ENCODE data around the gene ITSN2. TPM values are rescaled to one million over a fixed set of nuclear protein-coding genes. Genes with fewer than 3 reads are reported as not detected.

ITSN2 gene
- polyA plus RNA-seq, 3 donors, result 26.0 to 91.1 (median 40.4) TPM

- H4K20me1 ChIP-seq (ENCODE audit: insufficient read depth, low read length), result peaks cover 22% of the 10 kb centered on the region
- H3K27ac ChIP-seq (ENCODE audit: low read depth in 1 of 2, low read length in 2 of 2), result no peak overlapping the region
- no peak overlapping the region for H3K4me3 ChIP-seq (replicated peaks in 1 of 3; ENCODE audit: low read depth in 2 of 3, low read length in 3 of 3)
- H2AFZ ChIP-seq (ENCODE audit: insufficient read depth, low read depth, low read length, poor library complexity, severe bottlenecking), result no peak overlapping the region
- TF ChIP-seq CTCF (IDR thresholded peaks at IDR 0.05), result no peak
- H3K36me3 Mint-ChIP-seq, result peaks cover 73 to 83% of the 10 kb centered on the region in 2 donors
- H3K79me2 ChIP-seq (ENCODE audit: insufficient read depth, low read length), result no peaks in the 10 kb centered on the region
- H3K9me3 Mint-ChIP-seq, result no peaks in the 10 kb centered on the region
- no peak overlapping the region for H3K4me2 ChIP-seq (replicated peaks; ENCODE audit: extremely low read depth, low read length, poor library complexity, severe bottlenecking)
- H3K4me1 Mint-ChIP-seq, result no peaks in the 10 kb centered on the region
- WGBS (ENCODE audit: insufficient coverage), result 100% methylated on average over 1 of the region's 1 CpG
- peaks cover 90 to 95% of the 10 kb centered on the region in 2 donors for H3K36me3 ChIP-seq (replicated peaks in 1 of 2; ENCODE audit: control insufficient read depth in 1 of 2, insufficient read depth in 2 of 2, low read length in 2 of 2)
- H3K27me3 ChIP-seq (ENCODE audit: control insufficient read depth in 2 of 2, insufficient read depth in 2 of 2, low read length in 2 of 2), result no peaks in the 10 kb centered on the region
- H3K27me3 Mint-ChIP-seq (ENCODE audit: low read depth in 3 of 3), result no peaks in the 10 kb centered on the region
- H3K4me3 Mint-ChIP-seq, result no peak overlapping the region
- H3K9me3 ChIP-seq (replicated peaks in 1 of 2; ENCODE audit: control insufficient read depth in 1 of 2, insufficient read depth in 1 of 2, low read length in 2 of 2), result no peaks in the 10 kb centered on the region
- H3K27ac Mint-ChIP-seq, result peak overlapping the region in 1 of 7 donors; percentile 28
- DNase-seq, result no peak
- no peak overlapping the region for H3K9ac ChIP-seq (ENCODE audit: insufficient read depth, low read length, poor library complexity, severe bottlenecking)
- intact Hi-C loops (cut with micrococcal nuclease), result no loop called here
- H3K4me1 ChIP-seq (ENCODE audit: control insufficient read depth in 1 of 2, insufficient read depth in 2 of 2, low read length in 2 of 2), result no peaks in the 10 kb centered on the region
Measured at GRCh38 chr2:24247164-24247563, 113.2 kb downstream of the ITSN2 start.

- no peak for DNase-seq
- no peak overlapping the region for H3K4me3 Mint-ChIP-seq
- WGBS (ENCODE audit: insufficient coverage), result 100% methylated on average over 1 of the region's 4 CpGs
- no peak overlapping the region for H2AFZ ChIP-seq (ENCODE audit: insufficient read depth, low read depth, low read length, poor library complexity, severe bottlenecking)
- H3K4me2 ChIP-seq (replicated peaks; ENCODE audit: extremely low read depth, low read length, poor library complexity, severe bottlenecking), result no peak overlapping the region
- no peak for TF ChIP-seq CTCF (IDR thresholded peaks at IDR 0.05)
- no peaks in the 10 kb centered on the region for H3K9me3 Mint-ChIP-seq
- peaks cover 78 to 88% of the 10 kb centered on the region in 2 donors for H3K36me3 Mint-ChIP-seq
- H3K9me3 ChIP-seq (replicated peaks in 1 of 2; ENCODE audit: control insufficient read depth in 1 of 2, insufficient read depth in 1 of 2, low read length in 2 of 2), result no peaks in the 10 kb centered on the region
- intact Hi-C loops (cut with micrococcal nuclease), result no loop called here
- no peaks in the 10 kb centered on the region for H3K79me2 ChIP-seq (ENCODE audit: insufficient read depth, low read length)
- H4K20me1 ChIP-seq (ENCODE audit: insufficient read depth, low read length), result peaks cover 22% of the 10 kb centered on the region
- no peak overlapping the region for H3K4me3 ChIP-seq (replicated peaks in 1 of 3; ENCODE audit: low read depth in 2 of 3, low read length in 3 of 3)
- H3K27ac Mint-ChIP-seq, result no peak overlapping the region
- no peaks in the 10 kb centered on the region for H3K4me1 ChIP-seq (ENCODE audit: control insufficient read depth in 1 of 2, insufficient read depth in 2 of 2, low read length in 2 of 2)
- no peak overlapping the region for H3K9ac ChIP-seq (ENCODE audit: insufficient read depth, low read length, poor library complexity, severe bottlenecking)
- H3K27ac ChIP-seq (ENCODE audit: low read depth in 1 of 2, low read length in 2 of 2), result no peak overlapping the region
- no peaks in the 10 kb centered on the region for H3K27me3 Mint-ChIP-seq (ENCODE audit: low read depth in 3 of 3)
- no peaks in the 10 kb centered on the region for H3K4me1 Mint-ChIP-seq
- H3K36me3 ChIP-seq (replicated peaks in 1 of 2; ENCODE audit: control insufficient read depth in 1 of 2, insufficient read depth in 2 of 2, low read length in 2 of 2), result peaks cover 92 to 99% of the 10 kb centered on the region in 2 donors
- H3K27me3 ChIP-seq (ENCODE audit: control insufficient read depth in 2 of 2, insufficient read depth in 2 of 2, low read length in 2 of 2), result no peaks in the 10 kb centered on the region
Measured at GRCh38 chr2:24245986-24246776, 114.2 kb downstream of the ITSN2 start.
